IMR-90 (cell line): Measurements from ENCODE around the gene MTREX. TPM values are rescaled to one million over a fixed set of nuclear protein-coding genes. Genes with fewer than 3 reads are reported as not detected.

Source experiments
- ATAC-seq: fragments of 200-7000 bp; cut with Tn5 transposase; 2 replicates; pipeline ENCODE4 v1.9.1; 2020; ENCODE audit warnings: low read depth, mild to moderate bottlenecking, moderate library complexity
- BruUV-seq: library from RNA; stranded (reverse); fragments of 400-500 nt; replicated peaks from 2 replicates; lab custom pipeline; 2021; lab: Mats Ljungman, UMichigan
- CTCF ChIA-PET: fragments of 300-600 bp; formaldehyde crosslinking; extraction: SDS; loops from one replicate; lab custom pipeline; 2021; ENCODE audit warnings: antibody characterized with exemption; lab: Yijun Ruan, JAX
- POLR2A ChIA-PET: fragments of 300-600 bp; sonication (Branson Sonifier 250); formaldehyde crosslinking; loops from one replicate; lab custom pipeline; 2022; ENCODE audit warnings: antibody characterized with exemption; ENCODE audit not compliant: unreplicated experiment; lab: Charles Lee
- DNase-seq: peaks from one replicate; pipeline ENCODE4 v3.0.0; 2013
- H2AFZ ChIP-seq: replicated peaks from 2 replicates; pipeline ENCODE3; 2013; ENCODE audit warnings: low read length, mild to moderate bottlenecking; ENCODE audit not compliant: poor library complexity
- H2AK5ac ChIP-seq: 2 replicates; pipeline ENCODE4 v1.6.1; 2013; ENCODE audit warnings: low read depth, low read length, inconsistent platforms
- H2AK9ac ChIP-seq: replicated peaks from 2 replicates; pipeline ENCODE3; 2013; ENCODE audit warnings: mild to moderate bottlenecking, low read depth, low read length, moderate library complexity; ENCODE audit not compliant: poor library complexity
- H2BK120ac ChIP-seq: 2 replicates; pipeline ENCODE4 v1.6.1; 2013; ENCODE audit warnings: low read depth, low read length, inconsistent platforms
- H2BK15ac ChIP-seq: 3 replicates; pipeline ENCODE4 v1.6.1; 2013; ENCODE audit warnings: low read depth, low read length, inconsistent platforms
- H2BK20ac ChIP-seq: 2 replicates; pipeline ENCODE4 v1.6.1; 2013; ENCODE audit warnings: low read depth, mild to moderate bottlenecking, inconsistent platforms, low read length, moderate library complexity
- H2BK5ac ChIP-seq: 2 replicates; pipeline ENCODE4 v1.6.1; 2013; ENCODE audit warnings: mild to moderate bottlenecking, low read depth, low read length, inconsistent platforms; ENCODE audit not compliant: poor library complexity, severe bottlenecking
- H3K14ac ChIP-seq: replicated peaks from 2 replicates; pipeline ENCODE4 v1.6.1; 2013; ENCODE audit warnings: low read depth, low read length, inconsistent platforms
- H3K18ac ChIP-seq: 2 replicates; pipeline ENCODE4 v1.6.1; 2013; ENCODE audit warnings: low read depth, low read length, control low read depth
- H3K23ac ChIP-seq: 2 replicates; pipeline ENCODE4 v1.6.1; 2013; ENCODE audit warnings: low read depth, low read length, inconsistent platforms
- H3K27ac ChIP-seq: 2 replicates; pipeline ENCODE4 v1.5.1; 2013; ENCODE audit warnings: mild to moderate bottlenecking, control low read depth, low read length; ENCODE audit not compliant: insufficient read depth
- H3K27me3 ChIP-seq: 2 replicates; pipeline ENCODE4 v1.6.1; 2013; ENCODE audit warnings: low read length; ENCODE audit not compliant: control insufficient read depth, insufficient read depth
- H3K36me3 ChIP-seq: 2 replicates; pipeline ENCODE4 v1.6.1; 2013; ENCODE audit warnings: low read length, mixed read lengths; ENCODE audit not compliant: control insufficient read depth, insufficient read depth
- H3K4ac ChIP-seq: 2 replicates; pipeline ENCODE4 v1.6.1; 2013; ENCODE audit warnings: low read depth, low read length, inconsistent platforms
- H3K4me1 ChIP-seq: 2 replicates; pipeline ENCODE4 v1.6.1; 2013; ENCODE audit warnings: low read length, mixed read lengths; ENCODE audit not compliant: control insufficient read depth, insufficient read depth
- H3K4me2 ChIP-seq: 2 replicates; pipeline ENCODE4 v1.6.1; 2013; ENCODE audit warnings: low read depth, mild to moderate bottlenecking, control low read depth, low read length, moderate library complexity
- H3K4me3 ChIP-seq: 2 replicates; pipeline ENCODE4 v1.5.1; 2013; ENCODE audit warnings: low read depth, mild to moderate bottlenecking, control low read depth, low read length, moderate library complexity; ENCODE audit not compliant: insufficient read depth
- H3K56ac ChIP-seq: 2 replicates; pipeline ENCODE4 v1.6.1; 2013; ENCODE audit warnings: low read length, inconsistent platforms; ENCODE audit not compliant: insufficient read depth; ENCODE audit errors: extremely low read depth
- H3K79me1 ChIP-seq, 2 experiments: 2 replicates each; pipeline ENCODE4 v1.6.1; 2013; ENCODE audit warnings: low read length in 2 of 2, inconsistent platforms in 1 of 2, low read depth in 1 of 2
- H3K9ac ChIP-seq: 2 replicates; pipeline ENCODE4 v1.6.1; 2013; ENCODE audit warnings: low read depth, low read length, control low read depth
- H3K9me1 ChIP-seq: 2 replicates; pipeline ENCODE4 v1.6.1; 2013; ENCODE audit warnings: low read length, inconsistent platforms; ENCODE audit not compliant: insufficient read depth
- H3K9me3 ChIP-seq: 2 replicates; pipeline ENCODE4 v1.6.1; 2013; ENCODE audit warnings: low read length; ENCODE audit not compliant: control insufficient read depth, insufficient read depth
- H4K20me1 ChIP-seq: 2 replicates; pipeline ENCODE4 v1.6.1; 2013; ENCODE audit warnings: low read length, inconsistent platforms; ENCODE audit not compliant: insufficient read depth
- H4K5ac ChIP-seq: 2 replicates; pipeline ENCODE4 v1.6.1; 2013; ENCODE audit warnings: mild to moderate bottlenecking, low read depth, low read length, control low read depth
- H4K8ac ChIP-seq, 2 experiments: 2 replicates each; pipeline ENCODE4 v1.6.1; 2013; ENCODE audit warnings: low read depth in 2 of 2, low read length in 2 of 2, control low read depth in 1 of 2, inconsistent platforms in 1 of 2
- H4K91ac ChIP-seq: 2 replicates; pipeline ENCODE4 v1.6.1; 2013; ENCODE audit warnings: low read depth, low read length, inconsistent platforms; ENCODE audit not compliant: insufficient read depth
- BHLHE40 ChIP-seq: fragments of 150-350 bp; IDR thresholded peaks from 2 replicates; pipeline ENCODE4 v1.6.1; 2016; ENCODE audit warnings: mild to moderate bottlenecking, low read depth, low read length
- CEBPB ChIP-seq: IDR thresholded peaks from 2 replicates; pipeline ENCODE4 v1.6.1; 2012; ENCODE audit warnings: low read depth, low read length, improper control_type of control experiment
- CHD1 ChIP-seq: IDR thresholded peaks from 2 replicates; pipeline ENCODE4 v1.6.1; 2012; ENCODE audit warnings: low read depth, low read length, improper control_type of control experiment
- FOS ChIP-seq: fragments of 150-350 bp; IDR thresholded peaks from 2 replicates; pipeline ENCODE4 v1.6.1; 2016; ENCODE audit warnings: low read depth, low read length
- MAFK ChIP-seq: IDR thresholded peaks from 2 replicates; pipeline ENCODE4 v1.6.1; 2012; ENCODE audit warnings: low read depth, low read length, improper control_type of control experiment
- MAZ ChIP-seq: IDR thresholded peaks from 2 replicates; pipeline ENCODE4 v1.6.1; 2012; ENCODE audit warnings: low read depth, mild to moderate bottlenecking, low read length, improper control_type of control experiment, moderate library complexity, borderline replicate concordance
- MXI1 ChIP-seq: IDR thresholded peaks from 2 replicates; pipeline ENCODE4 v1.6.1; 2012; ENCODE audit warnings: low read depth, mild to moderate bottlenecking, low read length, moderate library complexity, borderline replicate concordance
- NFE2L2 ChIP-seq: fragments of 150-350 bp; IDR thresholded peaks from 2 replicates; pipeline ENCODE4 v1.6.1; 2016; ENCODE audit warnings: low read depth, mild to moderate bottlenecking, low read length
- POLR2A ChIP-seq: IDR thresholded peaks from 2 replicates; pipeline ENCODE4 v1.6.1; 2012; ENCODE audit warnings: mild to moderate bottlenecking, low read depth, low read length
- RAD21 ChIP-seq: IDR thresholded peaks from 2 replicates; pipeline ENCODE4 v1.6.1; 2012; ENCODE audit warnings: low read length, improper control_type of control experiment
- RCOR1 ChIP-seq: IDR thresholded peaks from 2 replicates; pipeline ENCODE4 v1.6.1; 2012; ENCODE audit warnings: mild to moderate bottlenecking, low read length, improper control_type of control experiment; ENCODE audit not compliant: insufficient replicate concordance
- RFX5 ChIP-seq: IDR thresholded peaks from 2 replicates; pipeline ENCODE4 v1.8.0; 2012; ENCODE audit warnings: low read depth, mild to moderate bottlenecking, low read length, moderate library complexity
- SMC3 ChIP-seq: fragments of 150-350 bp; IDR thresholded peaks from 2 replicates; pipeline ENCODE4 v1.6.1; 2016; ENCODE audit warnings: low read depth, mild to moderate bottlenecking, antibody characterized with exemption, low read length, moderate library complexity
- WGBS, 2 experiments: methylation state at CpG; one replicate each; pipeline versions ENCODE4 v1.1.5 to v1.1.7; 2013; ENCODE audit warnings: missing lambda C conversion rate in 2 of 2; ENCODE audit not compliant: insufficient read length in 1 of 2; ENCODE audit errors: extremely low coverage in 2 of 2; 5-methylcytosine and 5-hydroxymethylcytosine counted together
- dilution Hi-C: fragments of 300-500 bp; cut with HindIII; formaldehyde crosslinking; loops from one replicate; pipeline ENCODE4 v1.14.3; 2018; ENCODE audit warnings: low sequenced_read_pairs; ENCODE audit not compliant: unreplicated experiment
- in situ Hi-C: fragments of 300-500 bp; cut with MboI; formaldehyde crosslinking; loops from 3 replicates; pipeline ENCODE4 v1.14.3; 2019; ENCODE audit warnings: low sequenced_read_pairs, inconsistent platforms, mixed read lengths
- intact Hi-C: fragments of 100-400 bp; cut with micrococcal nuclease; formaldehyde crosslinking; loops from 2 replicates; pipeline ENCODE4 v1.10.0; 2022
- polyA plus RNA-seq, 3 experiments: library from polyadenylated mRNA; depleted of rRNA; stranded (reverse); fragments of >200 nt; gene quantifications; 2 replicates each; pipeline ENCODE4 v1.2.3, GENCODE V29; 2012; ENCODE audit warnings: low replicate concordance in 1 of 3
- total RNA-seq: library from RNA; depleted of rRNA; stranded (reverse); fragments of >200 nt; gene quantifications from 2 replicates; pipeline ENCODE4 v1.2.3, GENCODE V29; 2012
- TF ChIP-seq, protein P1 (sequence below): fragments of 150-350 bp; IDR thresholded peaks from 2 replicates; pipeline ENCODE4 v1.6.1; 2017; ENCODE audit warnings: mild to moderate bottlenecking, antibody characterized with exemption, low read length, low read depth
- TF ChIP-seq, protein P2 (sequence below): conservative IDR thresholded peaks from 2 replicates; pipeline ENCODE4 v1.5.1; 2012; ENCODE audit warnings: mild to moderate bottlenecking, low read depth, low read length, improper control_type of control experiment

The MTREX gene
- total and polyA plus RNA-seq, 2 of the 4 experiments (the other 2 are of a cell fraction), result 22.1 to 33.2 TPM

DNA sequence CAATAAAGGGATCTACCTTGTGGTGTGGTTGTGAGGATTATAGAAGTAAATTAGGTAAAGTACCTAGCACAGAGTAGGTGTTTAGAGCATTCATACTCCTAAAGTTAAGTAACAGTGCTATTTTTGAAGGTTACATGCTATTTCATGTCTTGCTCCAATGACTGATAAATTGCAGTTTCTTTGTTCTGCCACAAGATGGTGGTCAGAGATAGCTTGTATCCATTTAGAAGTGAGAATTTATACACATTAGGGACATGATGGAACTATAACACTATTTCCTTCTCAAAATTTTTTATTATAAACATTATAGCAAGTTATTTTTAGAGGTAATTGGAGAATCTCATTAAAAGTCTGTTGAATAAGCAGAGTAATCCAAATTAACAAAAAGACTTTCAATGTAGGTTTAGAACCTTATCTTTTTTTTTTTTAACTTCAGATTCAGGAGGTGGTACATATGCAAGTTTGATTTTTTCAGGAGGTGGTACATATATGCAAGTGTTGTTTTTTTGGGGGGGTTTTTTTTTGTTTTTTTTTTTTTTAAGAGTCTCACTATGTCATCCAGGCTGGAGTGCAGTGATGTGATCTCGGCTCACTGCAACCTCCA is 17.1 kb downstream of the MTREX start:
- Histone ChIP-seq H3K23ac (no peak overlapping the region), H3K56ac (no peak overlapping the region), H3K18ac (no peak overlapping the region), H3K4ac (no peak overlapping the region), H4K91ac (no peak overlapping the region), H3K14ac (no peak overlapping the region), H3K27me3 (no peaks in the 10 kb centered on the region), H2BK5ac (no peak overlapping the region), H3K9me1 (no peaks in the 10 kb centered on the region; the same call in 1 of the 2 replicates), H4K5ac (no peak overlapping the region), H3K27ac (no peak overlapping the region), H4K8ac (no peak overlapping the region), H2BK15ac (no peak overlapping the region), H2AK5ac (no peak overlapping the region), H3K4me3 (no peak overlapping the region), H4K20me1 (peaks cover 7% of the 10 kb centered on the region; the same call in 1 of the 2 replicates), H3K79me1 (peaks cover 15 to 27% of the 10 kb centered on the region in 2 experiments), H2BK120ac (no peak overlapping the region), H2AFZ (no peak overlapping the region), H2AK9ac (no peak overlapping the region), H3K9me3 (no peaks in the 10 kb centered on the region), H3K9ac (no peak overlapping the region), H3K4me1 (no peaks in the 10 kb centered on the region), H2BK20ac (no peak overlapping the region), H3K4me2 (no peak overlapping the region), H3K36me3 (peaks cover 10% of the 10 kb centered on the region)
- in situ Hi-C loops, result loop anchor here (25.0 kb wide), 1 partner anchor 587 kb away; no protein-coding TSS in a partner anchor
- ATAC-seq (peak; percentile 83), DNase-seq (peak; percentile 58)
- POLR2A ChIA-PET, result no interaction called here
- intact Hi-C loops, result loop anchor here (5.0 to 10.0 kb wide), 2 partner anchors 367 to 870 kb away; no protein-coding TSS in a partner anchor
- CTCF ChIA-PET, result interaction anchor here (0.5 to 0.7 kb wide), 2 partner anchors 10 to 1842 kb away, joined by 3 read pairs; no protein-coding TSS in a partner anchor
- dilution Hi-C loops, result no loop called here
- no CpG with 5 or more reads among the region's 1 CpG for WGBS, 2 experiments
- BruUV-seq, result no TSS peak
- TF ChIP-seq POLR2A, result no peak
- no peak for TF ChIP-seq NFE2L2
- TF ChIP-seq FOS, result no peak
- TF ChIP-seq BHLHE40, result no peak
- TF ChIP-seq, protein P1, sequence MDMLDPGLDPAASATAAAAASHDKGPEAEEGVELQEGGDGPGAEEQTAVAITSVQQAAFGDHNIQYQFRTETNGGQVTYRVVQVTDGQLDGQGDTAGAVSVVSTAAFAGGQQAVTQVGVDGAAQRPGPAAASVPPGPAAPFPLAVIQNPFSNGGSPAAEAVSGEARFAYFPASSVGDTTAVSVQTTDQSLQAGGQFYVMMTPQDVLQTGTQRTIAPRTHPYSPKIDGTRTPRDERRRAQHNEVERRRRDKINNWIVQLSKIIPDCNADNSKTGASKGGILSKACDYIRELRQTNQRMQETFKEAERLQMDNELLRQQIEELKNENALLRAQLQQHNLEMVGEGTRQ, result no peak
- no peak for TF ChIP-seq MAZ
- TF ChIP-seq MAFK, result no peak
- no peak for TF ChIP-seq CEBPB
- no peak for TF ChIP-seq RFX5
- TF ChIP-seq SMC3, result peak; percentile 58; the same call in 1 of the 2 replicates
- no peak for TF ChIP-seq MXI1
- TF ChIP-seq RAD21, result peak; percentile 72
- no peak for TF ChIP-seq RCOR1
- TF ChIP-seq CHD1, result no peak
- TF ChIP-seq, protein P2, sequence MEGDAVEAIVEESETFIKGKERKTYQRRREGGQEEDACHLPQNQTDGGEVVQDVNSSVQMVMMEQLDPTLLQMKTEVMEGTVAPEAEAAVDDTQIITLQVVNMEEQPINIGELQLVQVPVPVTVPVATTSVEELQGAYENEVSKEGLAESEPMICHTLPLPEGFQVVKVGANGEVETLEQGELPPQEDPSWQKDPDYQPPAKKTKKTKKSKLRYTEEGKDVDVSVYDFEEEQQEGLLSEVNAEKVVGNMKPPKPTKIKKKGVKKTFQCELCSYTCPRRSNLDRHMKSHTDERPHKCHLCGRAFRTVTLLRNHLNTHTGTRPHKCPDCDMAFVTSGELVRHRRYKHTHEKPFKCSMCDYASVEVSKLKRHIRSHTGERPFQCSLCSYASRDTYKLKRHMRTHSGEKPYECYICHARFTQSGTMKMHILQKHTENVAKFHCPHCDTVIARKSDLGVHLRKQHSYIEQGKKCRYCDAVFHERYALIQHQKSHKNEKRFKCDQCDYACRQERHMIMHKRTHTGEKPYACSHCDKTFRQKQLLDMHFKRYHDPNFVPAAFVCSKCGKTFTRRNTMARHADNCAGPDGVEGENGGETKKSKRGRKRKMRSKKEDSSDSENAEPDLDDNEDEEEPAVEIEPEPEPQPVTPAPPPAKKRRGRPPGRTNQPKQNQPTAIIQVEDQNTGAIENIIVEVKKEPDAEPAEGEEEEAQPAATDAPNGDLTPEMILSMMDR, result peak; percentile 69
